Nephron (organoid): Measurements from ENCODE around the gene TUBB3.
A peak's percentile ranks its signal among the peaks of the same experiment; 100 is the strongest.

Source experiments
- H3K27ac Mint-ChIP-seq, 3 experiments: 2 replicates each; pipeline ENCODE4 v1.8.0; 2020; ENCODE audit warnings: mixed read lengths in 3 of 3, mild to moderate bottlenecking in 2 of 3, moderate library complexity in 1 of 3
- H3K27me3 Mint-ChIP-seq: 2 replicates; pipeline ENCODE4 v1.8.0; 2021; ENCODE audit warnings: low read depth, mild to moderate bottlenecking, moderate library complexity, mixed read lengths
- H3K36me3 Mint-ChIP-seq: 2 replicates; pipeline ENCODE4 v1.8.0; 2020; ENCODE audit warnings: low read depth, mixed read lengths
- H3K4me1 Mint-ChIP-seq: 2 replicates; pipeline ENCODE4 v1.8.0; 2020; ENCODE audit warnings: mixed read lengths
- H3K4me3 Mint-ChIP-seq, 3 experiments: 2 replicates each; pipeline ENCODE4 v1.8.0; 2020; ENCODE audit warnings: mild to moderate bottlenecking in 3 of 3, mixed read lengths in 3 of 3, moderate library complexity in 2 of 3
- H3K9me3 Mint-ChIP-seq: 2 replicates; pipeline ENCODE4 v1.8.0; 2020; ENCODE audit warnings: mixed read lengths
- CTCF ChIP-seq, 3 experiments: fragments of 200-600 bp; sonication (generic); IDR thresholded peaks; one replicate each; pipeline ENCODE4 v1.5.0; 2021; ENCODE audit warnings: antibody characterized with exemption in 3 of 3; ENCODE audit not compliant: unreplicated experiment in 3 of 3

Gene TUBB3

DNA sequence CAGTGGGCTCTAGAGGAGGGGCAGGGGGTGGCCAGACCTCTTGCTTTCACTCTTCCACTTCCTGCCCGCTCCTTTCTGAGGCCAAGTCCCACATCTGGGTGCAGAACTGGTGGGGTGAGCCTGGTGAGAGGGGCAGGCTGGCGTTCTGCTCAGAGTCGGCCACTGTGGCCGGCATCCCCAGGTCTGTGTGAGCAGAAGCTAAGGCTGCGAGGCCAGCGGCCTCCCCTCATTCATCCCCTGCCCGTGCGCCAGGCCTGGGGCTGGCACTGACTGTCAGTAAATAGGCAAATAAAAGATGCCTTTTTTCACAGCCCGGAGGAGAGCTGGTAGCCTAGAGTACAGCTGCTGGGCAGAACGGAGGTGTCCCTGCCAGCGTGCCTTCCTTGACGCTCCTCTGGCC, 26.6 kb downstream of the TUBB3 start:
- Mint-ChIP-seq H3K4me1 (no peaks in the 10 kb centered on the region), H3K9me3 (no peaks in the 10 kb centered on the region), H3K4me3 (peak overlapping the region; percentile 85 to 88 (median 86)), H3K36me3 (no peaks in the 10 kb centered on the region), H3K27ac (no peak overlapping the region), H3K27me3 (peaks cover 27% of the 10 kb centered on the region)
- no peak for TF ChIP-seq CTCF (IDR thresholded peaks at IDR 0.05; ENCODE audit: unreplicated experiment in 3 of 3)

DNA sequence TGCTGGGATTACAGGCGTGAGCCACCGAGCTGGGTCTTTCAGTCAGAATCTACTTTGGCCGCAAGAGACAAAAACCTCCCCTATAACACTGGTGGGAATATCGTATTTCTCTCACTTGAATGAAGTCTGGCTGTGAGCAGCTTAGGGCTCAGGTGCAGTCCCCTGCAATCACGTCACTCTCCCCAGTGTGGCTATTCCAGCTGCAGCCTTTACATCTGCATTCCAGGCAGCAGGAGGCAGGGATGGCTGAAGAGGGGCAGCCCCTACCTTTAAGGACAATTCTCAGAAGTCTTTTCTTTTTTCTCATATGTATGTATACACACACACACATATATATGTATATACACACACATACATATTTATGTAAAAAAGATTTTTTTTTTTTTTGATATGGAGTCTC, 28.4 kb downstream of the TUBB3 start:
- Mint-ChIP-seq H3K27me3 (peaks cover 11% of the 10 kb centered on the region), H3K36me3 (peaks cover 4% of the 10 kb centered on the region), H3K4me3 (peak overlapping the region; percentile 74 to 87 (median 83)), H3K4me1 (no peaks in the 10 kb centered on the region), H3K27ac (no peak overlapping the region), H3K9me3 (no peaks in the 10 kb centered on the region)
- no peak for TF ChIP-seq CTCF (IDR thresholded peaks at IDR 0.05; ENCODE audit: unreplicated experiment in 3 of 3)

GRCh38 chr16:89952049-89952448, 28.9 kb downstream of the TUBB3 start:
- Mint-ChIP-seq H3K36me3 (peaks cover 6% of the 10 kb centered on the region), H3K27ac (no peak overlapping the region), H3K4me3 (no peak overlapping the region), H3K4me1 (no peaks in the 10 kb centered on the region), H3K27me3 (peaks cover 7% of the 10 kb centered on the region), H3K9me3 (no peaks in the 10 kb centered on the region)
- TF ChIP-seq CTCF (IDR thresholded peaks at IDR 0.05; ENCODE audit: unreplicated experiment in 3 of 3): no peak

- no peak for TF ChIP-seq CTCF (IDR thresholded peaks at IDR 0.05; ENCODE audit: unreplicated experiment in 3 of 3)
- H3K4me1 Mint-ChIP-seq: no peaks in the 10 kb centered on the region
- H3K27ac Mint-ChIP-seq: no peak overlapping the region
- peaks cover 2% of the 10 kb centered on the region for H3K27me3 Mint-ChIP-seq
- no peak overlapping the region for H3K4me3 Mint-ChIP-seq
- H3K36me3 Mint-ChIP-seq: peaks cover 8% of the 10 kb centered on the region
- H3K9me3 Mint-ChIP-seq: no peaks in the 10 kb centered on the region
These were observed 29.4 kb downstream of the TUBB3 start for GRCh38 chr16:89952551-89952950.

DNA sequence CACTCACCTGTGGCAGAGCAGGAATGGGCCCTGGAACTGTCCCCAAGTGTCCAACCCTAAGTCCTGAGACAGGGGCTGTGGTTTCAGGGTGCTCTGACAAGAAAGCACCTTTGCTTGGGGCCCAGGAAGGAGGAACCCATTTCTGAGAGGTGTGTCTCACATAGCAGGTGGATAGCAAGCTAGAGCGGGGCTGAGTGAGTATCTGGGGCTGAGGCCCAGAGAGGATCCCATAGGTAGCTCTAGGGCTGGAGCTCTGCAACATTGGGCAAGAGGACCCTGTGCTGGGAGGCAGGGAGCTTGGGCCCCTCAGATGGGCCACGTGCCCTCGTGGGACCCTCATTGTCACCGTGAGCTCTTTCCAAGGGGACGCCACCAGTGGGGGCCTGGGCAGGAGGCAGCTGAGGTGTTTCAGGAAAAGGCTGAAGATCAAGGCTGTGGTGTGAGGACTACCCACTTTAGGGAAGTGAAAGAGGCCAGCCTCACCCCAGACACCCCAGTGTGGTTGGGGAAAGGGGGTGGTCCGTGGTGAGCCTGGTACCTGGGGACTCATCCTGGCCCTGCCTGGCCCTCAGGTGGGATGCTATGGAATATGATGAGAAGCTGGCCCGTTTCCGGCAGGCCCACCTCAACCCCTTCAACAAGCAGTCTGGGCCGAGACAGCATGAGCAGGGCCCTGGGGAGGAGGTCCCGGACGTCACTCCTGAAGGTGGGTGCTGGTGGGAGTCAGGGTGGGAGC, 30.7 kb downstream of the TUBB3 start:
- Mint-ChIP-seq H3K4me3 (no peak overlapping the region), H3K9me3 (no peaks in the 10 kb centered on the region), H3K27ac (no peak overlapping the region), H3K27me3 (no peaks in the 10 kb centered on the region), H3K4me1 (no peaks in the 10 kb centered on the region), H3K36me3 (peaks cover 18% of the 10 kb centered on the region)
- TF ChIP-seq CTCF (IDR thresholded peaks at IDR 0.05; ENCODE audit: unreplicated experiment in 3 of 3): no peak

- H3K36me3 Mint-ChIP-seq: peaks cover 24% of the 10 kb centered on the region
- no peak overlapping the region for H3K27ac Mint-ChIP-seq
- no peak for TF ChIP-seq CTCF (IDR thresholded peaks at IDR 0.05; ENCODE audit: unreplicated experiment in 3 of 3)
These were observed 31.3 kb downstream of the TUBB3 start for GRCh38 chr16:89954462-89954861.

More at GRCh38 chr16:89954462-89954861, 31.3 kb downstream of the TUBB3 start:
- H3K27me3 Mint-ChIP-seq: no peaks in the 10 kb centered on the region
- no peaks in the 10 kb centered on the region for H3K4me1 Mint-ChIP-seq
- no peaks in the 10 kb centered on the region for H3K9me3 Mint-ChIP-seq
- H3K4me3 Mint-ChIP-seq: no peak overlapping the region
